GM19452 (cell line): ENCODE measurements around the gene TAS1R1.
A peak's percentile ranks its signal among the peaks of the same experiment; 100 is the strongest.

Experiments
- ATAC-seq: cut with Tn5 transposase; IDR thresholded peaks from one replicate; pipeline ENCODE4 v1.9.1; 2021; ENCODE audit not compliant: unreplicated experiment

Gene TAS1R1

GRCh38 chr1:6602669-6603237, 47.6 kb downstream of the TAS1R1 start, which contains the start of gene KLHL21:
KLHL21 (minus strand) TSS chr1:6602869; CDS start chr1:6602817, 52 bp downstream.
- ATAC-seq = peak; percentile 59

DNA sequence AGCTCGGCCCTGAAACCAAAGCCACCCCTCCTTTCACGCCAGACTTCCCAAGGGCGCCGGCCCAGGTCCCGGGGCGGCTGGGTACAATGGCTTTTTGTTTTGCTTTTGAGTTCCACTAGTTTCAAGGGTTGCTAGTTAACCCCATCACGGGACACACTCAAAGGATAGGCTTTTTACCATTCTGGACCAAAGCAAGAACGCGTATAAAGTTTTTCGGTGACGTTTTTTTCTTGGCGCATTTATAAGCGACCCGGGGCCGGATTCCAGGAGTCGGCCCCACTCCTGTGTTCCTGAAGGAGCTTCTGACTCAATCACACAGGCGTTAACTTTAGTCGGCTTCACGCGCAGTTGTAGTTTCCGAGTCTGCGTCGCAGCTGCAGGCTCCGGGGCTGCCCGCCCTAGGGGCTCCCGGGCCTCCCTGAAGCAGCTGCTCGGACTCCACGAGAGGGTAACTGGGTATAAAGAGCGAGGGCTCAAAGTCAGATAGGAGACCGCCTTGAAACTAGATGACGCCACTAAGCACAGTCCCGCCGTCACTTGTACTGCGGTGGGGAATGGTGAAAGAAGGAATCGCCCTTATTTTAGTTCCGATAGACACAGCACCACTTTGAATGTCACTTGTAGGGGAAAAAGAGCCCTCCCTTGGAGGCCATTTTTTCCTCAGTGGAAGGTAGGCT, 48.3 kb downstream of the TAS1R1 start:
- ATAC-seq = peak; percentile 38

- ATAC-seq = no peak
Measured at GRCh38 chr1:6603915-6604558, 48.9 kb downstream of the TAS1R1 start.

GRCh38 chr1:6612641-6613360, 57.7 kb downstream of the TAS1R1 start:
- peak; percentile 29 for ATAC-seq

DNA sequence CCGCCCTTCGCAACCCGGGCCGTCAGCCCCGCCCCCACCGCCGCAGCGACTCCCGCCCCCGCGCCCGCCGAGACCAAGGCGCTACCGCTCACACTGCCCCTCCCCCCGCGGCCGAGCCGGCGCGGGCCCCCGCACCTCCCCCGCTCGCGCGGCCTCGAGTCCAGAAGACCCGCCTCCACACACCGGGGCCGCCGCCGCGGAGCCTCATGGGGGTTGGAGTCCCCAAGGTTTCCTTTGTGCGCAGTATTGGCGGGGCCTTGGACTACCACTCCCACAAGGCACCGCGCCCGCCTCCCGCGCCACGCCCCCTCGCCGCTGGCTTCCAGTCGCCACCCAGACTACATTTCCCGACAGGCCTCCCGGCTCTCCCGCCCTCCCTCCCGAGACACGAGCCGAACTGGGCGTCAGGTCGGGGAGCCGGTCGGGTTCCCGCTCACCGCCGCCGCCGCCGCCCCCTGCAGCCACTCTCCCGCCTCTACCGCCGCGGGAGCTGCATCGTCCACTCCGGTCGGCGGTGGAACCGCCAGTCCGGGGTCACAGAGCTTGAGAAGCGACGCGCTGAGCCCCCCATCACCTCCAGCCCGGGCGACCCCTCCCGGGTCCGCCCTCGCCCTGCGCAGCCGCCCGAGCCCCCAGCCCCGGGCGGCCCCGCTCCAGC, 58.4 kb downstream of the TAS1R1 start, which contains the start of gene PHF13:
PHF13 (plus strand) TSS at position 371 of the 658 bp plus-strand sequence. CDS start 336 bp downstream, outside the sequence.
- ATAC-seq = peak; percentile 89

DNA sequence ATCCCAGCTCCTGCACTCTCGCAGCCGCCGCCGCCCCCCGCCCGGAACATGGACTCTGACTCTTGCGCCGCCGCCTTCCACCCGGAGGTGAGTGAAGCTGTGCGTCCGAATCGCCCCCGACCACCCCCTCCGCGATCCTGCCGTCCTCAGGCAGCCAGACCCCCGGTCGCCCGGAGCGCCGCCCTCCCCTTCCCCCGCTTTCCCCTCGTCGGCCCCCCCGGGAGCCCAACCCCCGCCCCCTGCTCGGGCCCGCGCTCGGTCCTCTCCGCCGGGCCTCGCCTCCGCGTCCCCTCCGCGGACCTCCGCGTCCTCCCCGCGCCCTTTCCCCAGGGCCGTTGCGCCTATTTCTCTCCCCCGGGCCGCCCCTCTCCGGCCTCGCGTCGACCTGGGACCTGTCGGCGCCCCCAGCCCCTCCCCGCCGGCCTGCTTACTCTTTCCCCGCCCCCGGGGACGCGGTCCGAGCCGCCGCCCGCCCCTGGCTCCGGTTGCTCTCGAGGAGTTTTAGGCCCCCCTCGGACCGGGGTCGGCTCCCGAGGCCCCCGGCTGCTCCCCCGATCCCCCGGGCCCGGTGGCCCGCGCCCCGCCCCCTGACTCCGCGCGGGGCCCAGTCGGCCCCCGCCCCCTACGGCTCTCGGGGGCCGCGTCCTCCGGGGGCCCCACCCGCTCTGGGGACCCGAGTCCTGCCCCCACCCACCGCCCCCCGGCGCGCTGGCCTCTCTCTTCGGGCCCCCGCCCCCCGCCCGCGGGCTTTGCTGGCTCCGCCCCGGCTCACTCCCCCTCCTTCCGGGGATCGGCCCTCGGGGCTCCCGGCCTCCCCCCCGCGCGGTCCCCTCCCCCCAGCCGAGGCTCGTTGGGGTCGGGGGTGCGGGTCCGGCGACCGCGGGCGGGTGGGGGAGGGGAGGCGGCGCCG, 59.2 kb downstream of the TAS1R1 start:
- ATAC-seq = no peak

- ATAC-seq = no peak
Measured at GRCh38 chr1:6614929-6615785, 60.0 kb downstream of the TAS1R1 start.

GRCh38 chr1:6619045-6619444, 63.9 kb downstream of the TAS1R1 start:
- ATAC-seq = no peak

DNA sequence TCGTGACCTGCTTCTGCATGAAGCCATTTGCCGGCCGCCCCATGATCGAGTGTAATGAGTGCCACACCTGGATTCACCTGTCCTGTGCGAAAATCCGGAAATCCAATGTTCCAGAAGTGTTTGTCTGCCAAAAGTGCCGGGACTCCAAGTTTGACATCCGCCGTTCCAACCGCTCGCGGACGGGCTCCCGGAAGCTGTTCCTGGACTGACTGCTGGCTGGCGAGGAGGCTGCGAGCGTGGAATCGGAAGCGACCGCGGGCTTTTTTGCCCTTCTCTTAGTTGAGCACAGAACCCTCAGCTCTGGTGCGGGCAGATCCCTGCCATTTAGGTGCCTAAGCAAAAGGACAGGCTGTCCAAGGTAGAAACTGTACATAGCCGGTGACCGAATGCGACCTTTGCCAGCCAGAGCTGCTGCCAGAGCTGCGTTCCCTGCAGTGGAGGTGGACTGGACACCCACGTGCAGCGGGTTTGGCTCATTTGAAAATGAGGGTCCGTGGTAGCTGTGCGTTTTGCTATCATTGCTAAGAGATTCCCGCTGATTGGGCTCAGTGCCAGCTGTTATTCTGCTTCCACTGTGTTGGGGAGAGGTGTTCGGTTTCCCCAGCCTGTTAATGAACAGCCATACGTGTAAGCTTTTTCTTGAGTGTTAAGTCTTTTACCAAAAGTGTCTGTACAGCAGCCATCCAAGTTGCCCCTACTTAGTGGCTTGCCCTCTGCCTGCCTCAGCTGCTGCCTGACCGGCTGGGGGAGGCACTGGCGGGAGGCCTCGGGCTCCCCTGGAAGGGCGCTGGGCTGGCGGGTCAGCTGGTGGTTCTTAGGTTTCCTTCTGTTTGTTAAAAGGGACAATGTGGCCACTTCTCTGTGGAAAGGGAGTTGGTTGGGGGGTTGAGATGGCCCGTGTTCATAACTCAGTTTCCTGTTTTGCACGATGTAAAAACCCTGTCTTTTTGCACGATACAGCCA, 66.6 kb downstream of the TAS1R1 start:
- no peak for ATAC-seq

GRCh38 chr1:6622396-6623152, 67.5 kb downstream of the TAS1R1 start:
- ATAC-seq = no peak

GRCh38 chr1:6623269-6623965, 68.3 kb downstream of the TAS1R1 start:
- ATAC-seq = no peak

GRCh38 chr1:6624710-6625583, 69.8 kb downstream of the TAS1R1 start, which contains the start of gene THAP3:
THAP3 (plus strand) TSS chr1:6624868; CDS start chr1:6625219, 351 bp downstream.
- ATAC-seq = peak; percentile 78

DNA sequence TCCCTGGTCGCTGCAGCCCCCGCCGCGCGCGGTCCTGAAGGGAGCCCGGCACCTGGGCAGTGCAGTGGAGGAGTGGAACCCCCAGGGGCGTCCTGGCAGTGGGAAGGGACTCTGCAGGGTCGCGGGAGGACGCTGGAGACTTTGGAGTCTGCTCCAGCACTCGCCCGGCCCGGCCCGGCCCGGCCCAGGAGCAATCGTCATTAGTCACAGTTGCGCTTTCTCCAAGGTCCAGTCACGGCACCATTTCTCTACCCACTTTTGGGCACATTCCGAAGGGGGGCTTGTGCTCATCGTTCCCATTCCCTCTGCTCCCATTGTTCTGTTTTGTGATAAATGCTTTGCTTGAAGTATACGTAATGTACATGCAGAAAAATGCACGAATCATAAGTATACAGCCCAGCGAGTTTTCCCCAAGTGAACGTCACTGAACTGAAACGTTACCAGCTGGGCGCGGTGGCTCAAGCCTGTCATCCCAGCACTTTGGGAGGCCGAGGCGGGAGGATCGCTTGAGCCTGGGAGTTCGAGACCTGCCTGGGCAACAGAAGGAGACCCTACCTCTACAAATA, 70.6 kb downstream of the TAS1R1 start:
- ATAC-seq = peak; percentile 38

DNA sequence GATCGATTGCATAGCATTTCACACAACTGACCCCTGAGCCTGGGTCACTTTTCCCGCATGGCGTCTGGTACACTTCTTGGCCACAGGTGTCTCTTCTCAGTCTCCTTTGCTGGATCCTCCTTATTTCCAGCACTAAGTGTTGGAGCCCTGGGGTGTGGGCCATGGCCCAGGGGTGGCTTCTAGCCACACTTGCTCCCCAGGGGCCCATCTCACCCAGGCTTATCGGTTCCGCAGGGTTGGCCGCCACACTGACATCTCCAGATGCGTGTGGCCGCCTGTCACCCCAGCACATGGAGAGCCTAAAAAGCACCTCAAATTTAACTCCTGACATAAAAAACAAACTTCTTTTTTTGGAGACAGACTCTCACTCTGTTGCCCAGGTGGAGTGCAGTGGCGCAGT, 71.9 kb downstream of the TAS1R1 start:
- ATAC-seq = no peak
